T-cell (primary cell): ENCODE data around the gene STEEP1. TPM values are rescaled to one million over a fixed set of nuclear protein-coding genes. Genes with fewer than 3 reads are reported as not detected.
A peak's percentile ranks its signal among the peaks of the same experiment; 100 is the strongest.

ENCODE experiments used
- ATAC-seq, 4 experiments: fragments of 200-7000 bp in 3 of 4; fragments of 150-1000 bp in 1 of 4; cut with Tn5 transposase; replicated peaks in 1 of 4; 1 replicate in 3 of 4; 2 replicates in 1 of 4; pipeline ENCODE4 v1.10.0; 2021; ENCODE audit warnings: moderate library complexity in 3 of 4, mild to moderate bottlenecking in 2 of 4, moderate number of reproducible peaks in 1 of 4
- CTCF ChIA-PET, 2 donors: fragments of 300-600 bp; sonication (Branson Sonifier 250); formaldehyde crosslinking; loops; one replicate each; lab custom pipeline; 2022; ENCODE audit warnings: antibody characterized with exemption in 2 of 2; lab: Charles Lee
- POLR2A ChIA-PET, 2 donors: fragments of 300-600 bp; sonication (Branson Sonifier 250); formaldehyde crosslinking; loops; one replicate each; lab custom pipeline; 2022; ENCODE audit warnings: antibody characterized with exemption in 2 of 2; lab: Charles Lee
- DNase-seq, 35 experiments: peaks; one replicate each; pipeline versions ENCODE4 v3.0.0 to v3.0.0-alpha.2; 2013 to 2023
- H3K27ac ChIP-seq: one replicate; pipeline ENCODE4 v1.5.1; 2013; ENCODE audit warnings: low read length
- H3K27me3 ChIP-seq, 2 experiments: replicated peaks in 1 of 2; 1 replicate in 1 of 2; 2 replicates in 1 of 2; pipeline versions ENCODE4 v1.6.1 to v1.7.0; 2013; ENCODE audit warnings: low read length in 1 of 2, mixed read lengths in 1 of 2; ENCODE audit not compliant: control insufficient read depth in 2 of 2, insufficient read depth in 2 of 2; ENCODE audit errors: extremely low read depth in 1 of 2
- H3K36me3 ChIP-seq, 2 donors: 1 replicate in 1 of 2; 2 replicates in 1 of 2; pipeline versions ENCODE4 v1.6.1 to v1.7.0; 2013; ENCODE audit warnings: low read length in 1 of 2; ENCODE audit not compliant: control insufficient read depth in 2 of 2, insufficient read depth in 1 of 2; ENCODE audit errors: extremely low read depth in 1 of 2
- H3K4me1 ChIP-seq, 2 experiments: 1 replicate in 1 of 2; 2 replicates in 1 of 2; pipeline versions ENCODE4 v1.6.1 to v1.7.0; 2013; ENCODE audit warnings: low read length in 2 of 2, mixed read lengths in 1 of 2; ENCODE audit not compliant: insufficient read depth in 2 of 2, control insufficient read depth in 1 of 2; ENCODE audit errors: extremely low read depth in 1 of 2
- H3K4me3 ChIP-seq, 2 donors: 1 replicate in 1 of 2; 2 replicates in 1 of 2; pipeline versions ENCODE4 v1.5.1 to v1.7.0; 2013; ENCODE audit warnings: mild to moderate bottlenecking in 2 of 2, low read length in 1 of 2, moderate library complexity in 1 of 2; ENCODE audit not compliant: control insufficient read depth in 1 of 2; ENCODE audit errors: extremely low read depth in 1 of 2
- H3K9me3 ChIP-seq: 2 replicates; pipeline ENCODE4 v1.7.0; 2013
- H3K27ac Mint-ChIP-seq, 2 donors: one replicate each; pipeline ENCODE4 v1.8.0; 2020 to 2021; ENCODE audit warnings: mild to moderate bottlenecking in 2 of 2, mixed read lengths in 2 of 2
- H3K27me3 Mint-ChIP-seq, 2 donors: one replicate each; pipeline ENCODE4 v1.8.0; 2021 to 2022; ENCODE audit warnings: mixed read lengths in 2 of 2
- H3K36me3 Mint-ChIP-seq: one replicate; pipeline ENCODE4 v1.8.0; 2021; ENCODE audit warnings: mixed read lengths
- H3K4me1 Mint-ChIP-seq, 3 donors: one replicate each; pipeline ENCODE4 v1.8.0; 2020 to 2022; ENCODE audit warnings: mixed read lengths in 3 of 3, mild to moderate bottlenecking in 1 of 3
- H3K4me3 Mint-ChIP-seq, 3 donors: one replicate each; pipeline ENCODE4 v1.8.0; 2020 to 2022; ENCODE audit warnings: mild to moderate bottlenecking in 3 of 3, mixed read lengths in 3 of 3, moderate library complexity in 3 of 3
- H3K9me3 Mint-ChIP-seq, 3 donors: one replicate each; pipeline ENCODE4 v1.8.0; 2020 to 2022; ENCODE audit warnings: mixed read lengths in 3 of 3
- WGBS: methylation state at CpG from one replicate; pipeline ENCODE4 v1.1.5; 2013; ENCODE audit warnings: missing lambda C conversion rate; ENCODE audit not compliant: insufficient coverage; 5-methylcytosine and 5-hydroxymethylcytosine counted together
- total RNA-seq, 35 experiments: library from RNA in 6 of 35; stranded (reverse) in 6 of 35; fragments of 120-200 nt in 1 of 35; gene quantifications; one replicate each; pipeline versions ENCODE4 v1.2.1 to v1.2.4 and lab custom pipeline; 2013 to 2026

The STEEP1 gene
- total RNA-seq, 5 donors from 2014 or later (not counting 1 experiment from before 2014, with no cell fraction given): 19.3 to 25.0 (median 21.4) TPM

GRCh38 chrX:119574394-119575266 is 9.4 kb upstream of the STEEP1 start, which contains the start of gene UBE2A:
TSS of gene UBE2A (plus strand) at chrX:119574563. CDS start at chrX:119574712, 149 bp downstream.
- peaks cover 4 to 15% of the 10 kb centered on the region in 2 experiments for H3K4me1 ChIP-seq
- WGBS: under 1% methylated on average over 47 of the region's 86 CpGs
- DNase-seq: peak; percentile 75 to 92 (median 86)
- peak; percentile 91 to 96 (median 92) for ATAC-seq
- peaks cover 0 to 8% of the 10 kb centered on the region in 2 donors for H3K36me3 ChIP-seq
- ChIA-PET CTCF (interaction anchor here (0.5 to 1.8 kb wide), 5 partner anchors 32 to 114 kb away, joined by 3 to 7 read pairs (median 4); no protein-coding TSS in a partner anchor), POLR2A (interaction anchor here (0.6 to 1.8 kb wide), 14 partner anchors 9 to 874 kb away, joined by 3 to 7 read pairs (median 3); partner anchors contain the start of genes NDUFA1 (in 1 of the 2), RNF113A (in 1 of the 2) and SEPTIN6 (in 1 of the 2))
- no peaks in the 10 kb centered on the region for H3K9me3 ChIP-seq
- peak within 1 kb of the TSS; percentile 91 to 95 for H3K27ac Mint-ChIP-seq
- H3K27me3 Mint-ChIP-seq: peaks cover 0 to 17% of the 10 kb centered on the region in 2 donors
- H3K27ac ChIP-seq: peak within 1 kb of the TSS; percentile 84
- no peaks in the 10 kb centered on the region for H3K27me3 ChIP-seq
- H3K36me3 Mint-ChIP-seq: no peaks in the 10 kb centered on the region
- H3K4me3 ChIP-seq: peak within 1 kb of the TSS; percentile 62 to 76
- peaks cover 10 to 34% (median 18%) of the 10 kb centered on the region in 3 donors for H3K4me1 Mint-ChIP-seq
- H3K4me3 Mint-ChIP-seq: peak within 1 kb of the TSS; percentile 83 to 92 (median 90)
- no peaks in the 10 kb centered on the region for H3K9me3 Mint-ChIP-seq

GRCh38 chrX:119573840-119574393 is 8.7 kb upstream of the STEEP1 start:
- Mint-ChIP-seq H3K27ac (peak overlapping the region; percentile 91 to 95), H3K36me3 (no peaks in the 10 kb centered on the region), H3K4me3 (peak overlapping the region; percentile 83 to 92 (median 90)), H3K4me1 (peaks cover 10 to 30% (median 17%) of the 10 kb centered on the region in 3 donors), H3K27me3 (peaks cover 0 to 17% of the 10 kb centered on the region in 2 donors), H3K9me3 (no peaks in the 10 kb centered on the region)
- Histone ChIP-seq H3K27ac (peak overlapping the region; percentile 84), H3K4me3 (peak overlapping the region; percentile 62 to 76), H3K36me3 (peaks cover 0 to 8% of the 10 kb centered on the region in 2 donors), H3K27me3 (no peaks in the 10 kb centered on the region), H3K4me1 (peaks cover 4 to 15% of the 10 kb centered on the region in 2 experiments), H3K9me3 (no peaks in the 10 kb centered on the region)
- POLR2A ChIA-PET: interaction anchor here in 1 of 2 donors (0.6 to 1.8 kb wide), 6 partner anchors 10 to 298 kb away, joined by 3 to 7 read pairs (median 4); partner anchors contain the start of genes NDUFA1, RNF113A and SEPTIN6
- CTCF ChIA-PET: interaction anchor here (0.7 to 1.8 kb wide), 4 partner anchors 10 to 81 kb away, joined by 4 to 7 read pairs (median 6); no protein-coding TSS in a partner anchor
- DNase-seq (peak in 2 of 35 experiments; percentile 0 to 14), ATAC-seq (peak in 1 of 4 experiments; percentile 13)
- WGBS: 0% methylated on average over 4 of the region's 30 CpGs

- 93% methylated on average over 2 of the region's 3 CpGs for WGBS
- Histone ChIP-seq H3K27ac (no peak overlapping the region), H3K36me3 (peaks cover 0 to 8% of the 10 kb centered on the region in 2 donors), H3K4me1 (peaks cover 4 to 15% of the 10 kb centered on the region in 2 experiments), H3K27me3 (no peaks in the 10 kb centered on the region), H3K9me3 (no peaks in the 10 kb centered on the region), H3K4me3 (no peak overlapping the region)
- CTCF ChIA-PET: interaction anchor here in 1 of 2 donors (1.4 kb wide), 1 partner anchor 10 kb away, joined by 5 read pairs; no protein-coding TSS in a partner anchor
- DNase-seq: no peak
- Mint-ChIP-seq H3K4me3 (peak overlapping the region; percentile 83 to 92 (median 90)), H3K27ac (peak overlapping the region in 1 of 2 donors; percentile 95), H3K36me3 (no peaks in the 10 kb centered on the region), H3K27me3 (peaks cover 0 to 14% of the 10 kb centered on the region in 2 donors), H3K4me1 (peaks cover 10 to 26% (median 15%) of the 10 kb centered on the region in 3 donors), H3K9me3 (no peaks in the 10 kb centered on the region)
- no peak for ATAC-seq
- POLR2A ChIA-PET: interaction anchor here in 1 of 2 donors (1.1 kb wide), 1 partner anchor 104 kb away, joined by 3 read pairs; no protein-coding TSS in a partner anchor
Observed at GRCh38 chrX:119573222-119573621, 8.0 kb upstream of the STEEP1 start.

GRCh38 chrX:119570351-119570835 is 5.2 kb upstream of the STEEP1 start:
- no peaks in the 10 kb centered on the region for H3K9me3 Mint-ChIP-seq
- H3K27ac ChIP-seq: no peak overlapping the region
- CTCF ChIA-PET: interaction anchor here in 1 of 2 donors (0.7 kb wide), 2 partner anchors 22 to 206 kb away, joined by 3 to 4 read pairs; no protein-coding TSS in a partner anchor
- no peaks in the 10 kb centered on the region for H3K9me3 ChIP-seq
- H3K27ac Mint-ChIP-seq: no peak overlapping the region
- no CpG with 5 or more reads among the region's 6 CpGs for WGBS
- no peak overlapping the region for H3K4me3 ChIP-seq
- H3K27me3 Mint-ChIP-seq: peaks cover 0 to 14% of the 10 kb centered on the region in 2 donors
- no peaks in the 10 kb centered on the region for H3K36me3 Mint-ChIP-seq
- POLR2A ChIA-PET: interaction anchor here in 1 of 2 donors (0.7 kb wide), 1 partner anchor 106 kb away, joined by 5 read pairs; no protein-coding TSS in a partner anchor
- no peak overlapping the region for H3K4me3 Mint-ChIP-seq
- no peaks in the 10 kb centered on the region for H3K36me3 ChIP-seq
- H3K4me1 Mint-ChIP-seq: peaks cover 3 to 13% (median 10%) of the 10 kb centered on the region in 3 donors
- H3K4me1 ChIP-seq: peaks cover 2 to 13% of the 10 kb centered on the region in 2 experiments
- ATAC-seq (no peak), DNase-seq (no peak)
- no peaks in the 10 kb centered on the region for H3K27me3 ChIP-seq

- no CpG with 5 or more reads among the region's 3 CpGs for whole genome bisulfite sequencing
- ChIA-PET CTCF (interaction anchor here in 1 of 2 donors (0.5 kb wide), 1 partner anchor 23 kb away, joined by 5 read pairs; no protein-coding TSS in a partner anchor), POLR2A (no interaction called here)
- DNase-seq: no peak
- Mint-ChIP-seq H3K9me3 (no peaks in the 10 kb centered on the region), H3K27ac (no peak overlapping the region), H3K4me1 (peaks cover 13 to 17% (median 15%) of the 10 kb centered on the region in 3 donors), H3K36me3 (peaks cover 10% of the 10 kb centered on the region), H3K27me3 (peaks cover 0 to 11% of the 10 kb centered on the region in 2 donors), H3K4me3 (no peak overlapping the region)
- no peaks in the 10 kb centered on the region for H3K9me3 ChIP-seq
- H3K4me1 ChIP-seq: no peaks in the 10 kb centered on the region
- H3K4me3 ChIP-seq: no peak overlapping the region
- no peak overlapping the region for H3K27ac ChIP-seq
- no peak for ATAC-seq
- H3K36me3 ChIP-seq: peaks cover 0 to 3% of the 10 kb centered on the region in 2 donors
- no peaks in the 10 kb centered on the region for H3K27me3 ChIP-seq
Observed at GRCh38 chrX:119552508-119552907, 12.7 kb downstream of the STEEP1 start.
